GM19452 (cell line): Measurements from ENCODE around the gene MAP6.
"Not testable (repeated sequence)": the region's sequence is repeated elsewhere in the genome, so short reads cannot be mapped to it uniquely, and the experiment has no call there.

Source experiments
- ATAC-seq: cut with Tn5 transposase; IDR thresholded peaks from one replicate; pipeline ENCODE4 v1.9.1; 2021; ENCODE audit not compliant: unreplicated experiment

Gene MAP6

DNA sequence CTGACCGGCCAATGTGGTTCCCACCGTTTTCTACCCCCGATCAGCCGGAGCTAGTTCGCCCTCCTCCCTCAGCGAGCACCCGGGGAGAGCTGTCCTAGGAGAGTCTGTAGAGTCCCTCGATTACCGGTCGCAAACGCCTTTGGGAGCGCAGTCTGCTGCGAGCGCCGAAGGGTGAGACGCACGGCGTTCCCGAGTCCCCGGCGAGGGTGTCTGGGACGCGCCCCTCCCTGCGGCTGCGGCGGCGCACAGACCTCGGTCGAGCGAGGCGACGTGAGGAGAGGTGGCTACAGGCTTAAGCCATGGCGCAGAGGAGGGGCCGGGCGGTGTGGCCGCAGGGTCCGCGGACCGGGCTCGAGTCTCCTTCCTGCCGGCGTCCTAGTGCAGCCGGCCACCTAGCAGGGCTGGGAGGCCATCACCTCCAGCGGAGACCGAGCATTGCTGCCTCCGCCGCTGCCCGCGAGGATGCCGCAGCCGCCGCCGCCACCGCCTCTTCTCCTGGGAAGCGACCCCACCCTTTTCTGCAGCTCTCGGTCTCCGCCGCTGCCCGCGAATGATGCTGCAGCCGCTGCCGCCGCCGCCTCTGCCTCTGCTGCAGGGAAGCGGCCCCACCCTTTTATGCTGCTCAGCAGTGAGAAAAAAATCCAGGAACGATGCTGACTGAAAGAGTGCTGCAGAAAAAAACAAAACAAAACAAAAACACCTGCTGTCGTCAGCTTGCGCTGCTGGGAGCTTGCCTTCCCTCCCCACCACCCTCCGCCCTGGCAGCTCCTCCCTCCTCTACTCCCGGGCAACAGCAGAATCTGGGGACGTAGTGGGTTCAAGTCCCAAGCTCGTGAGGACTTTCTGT, at the start of gene MAP6:
Gene MAP6 (minus strand): TSS at position 588 of the 847 bp plus-strand sequence. CDS start 669 bp downstream, outside the sequence.
- ATAC-seq: no peak

DNA sequence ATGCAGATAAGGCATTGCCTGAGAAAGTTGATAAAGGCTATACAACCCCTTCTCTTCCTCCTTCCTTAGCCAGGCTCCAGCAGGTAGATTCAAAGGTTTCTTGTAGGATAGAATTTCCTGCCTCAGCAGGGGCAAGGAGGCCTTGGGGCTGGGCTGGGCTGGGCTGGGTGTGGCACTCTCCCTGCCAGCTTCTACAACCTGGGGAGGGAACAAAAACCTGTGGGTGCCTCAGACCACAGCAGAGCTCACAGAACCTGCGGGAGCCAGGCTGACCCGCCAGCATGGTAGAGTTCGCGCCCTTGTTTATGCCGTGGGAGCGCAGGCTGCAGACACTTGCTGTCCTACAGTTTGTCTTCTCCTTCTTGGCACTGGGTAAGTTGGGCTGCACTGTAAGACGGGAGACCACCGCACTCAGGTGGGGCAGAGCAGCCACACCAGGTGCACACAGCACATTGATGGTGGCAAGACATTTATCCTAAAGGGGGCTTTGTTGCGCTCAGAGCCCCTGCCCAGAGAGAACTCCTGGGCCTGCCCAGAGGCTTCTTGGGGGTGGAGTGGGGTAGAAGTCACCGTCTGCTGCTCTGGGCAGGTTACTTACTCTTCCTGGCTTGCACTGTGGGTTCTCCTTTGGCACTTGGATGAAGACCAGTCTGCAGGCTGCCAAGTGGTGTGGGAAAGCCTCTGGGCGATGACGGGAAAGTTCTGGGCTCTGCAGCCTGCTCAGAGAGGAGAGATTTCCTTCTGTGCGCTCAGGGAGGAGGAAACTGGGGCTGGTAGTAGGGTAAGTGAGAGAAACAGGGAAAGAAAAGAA, 49.0 kb upstream of the MAP6 start, which contains the start of gene MOGAT2:
Gene MOGAT2 (plus strand): TSS at position 231 of the 811 bp plus-strand sequence. CDS start 51 bp downstream, at position 282.
- ATAC-seq: no peak

DNA sequence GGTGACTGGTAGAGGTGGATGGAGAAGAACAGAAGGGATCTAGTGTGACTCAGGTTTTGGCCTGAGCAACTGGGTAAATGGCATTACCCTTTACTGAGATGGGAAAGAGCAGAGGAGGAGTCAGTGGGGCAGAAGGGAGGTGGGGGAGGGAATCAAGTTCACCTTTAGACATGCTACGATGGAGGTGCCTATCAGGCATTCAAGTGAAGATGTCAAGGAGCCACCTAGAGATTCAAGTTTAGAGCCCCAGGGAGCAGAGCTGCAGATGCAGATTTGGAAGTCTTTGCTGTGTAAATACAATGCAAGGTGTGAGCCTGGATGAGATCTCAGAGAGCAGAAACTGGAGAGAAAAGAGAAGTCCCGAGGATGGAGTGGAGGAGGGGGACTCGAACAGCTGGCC, 47.8 kb upstream of the MAP6 start:
- no peak for ATAC-seq

DNA sequence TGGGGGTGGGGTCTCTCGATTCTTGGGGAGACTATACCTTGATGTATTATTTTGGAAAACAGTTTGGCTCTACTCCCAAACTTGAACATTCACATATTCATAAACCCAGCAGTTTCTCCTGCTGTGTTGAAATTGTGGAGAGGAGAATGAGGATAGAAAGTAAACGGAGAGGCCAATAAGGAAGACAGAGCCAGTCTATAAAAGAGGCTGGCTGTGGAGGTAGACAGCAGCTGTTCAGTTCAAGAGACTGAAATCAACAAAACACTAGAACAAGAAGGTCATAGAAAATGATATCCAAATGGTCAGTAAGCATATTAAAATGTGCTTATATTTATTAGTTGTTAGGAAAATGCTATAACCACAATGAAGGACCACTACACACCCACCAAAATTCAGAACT, 46.9 kb upstream of the MAP6 start:
- ATAC-seq: no peak

DNA sequence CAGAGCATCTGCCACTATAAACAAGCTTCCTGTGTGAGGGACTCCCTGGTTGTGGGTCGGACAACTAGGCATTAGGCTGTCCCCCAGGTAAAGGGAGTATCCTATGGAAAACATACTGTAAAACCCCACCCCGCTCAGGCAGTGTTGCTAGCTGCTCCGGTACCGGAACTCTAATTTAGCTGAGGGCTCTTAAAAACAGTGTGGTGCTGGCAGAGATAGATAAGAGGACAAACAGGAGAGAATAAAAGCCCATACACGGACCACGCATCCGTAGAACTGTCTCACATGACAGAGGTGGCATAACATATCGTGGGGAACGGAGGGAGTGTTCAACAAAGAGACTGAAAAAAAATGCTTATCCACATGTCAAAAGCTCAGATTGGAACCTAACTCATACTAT, 45.4 kb upstream of the MAP6 start:
- ATAC-seq: no peak

DNA sequence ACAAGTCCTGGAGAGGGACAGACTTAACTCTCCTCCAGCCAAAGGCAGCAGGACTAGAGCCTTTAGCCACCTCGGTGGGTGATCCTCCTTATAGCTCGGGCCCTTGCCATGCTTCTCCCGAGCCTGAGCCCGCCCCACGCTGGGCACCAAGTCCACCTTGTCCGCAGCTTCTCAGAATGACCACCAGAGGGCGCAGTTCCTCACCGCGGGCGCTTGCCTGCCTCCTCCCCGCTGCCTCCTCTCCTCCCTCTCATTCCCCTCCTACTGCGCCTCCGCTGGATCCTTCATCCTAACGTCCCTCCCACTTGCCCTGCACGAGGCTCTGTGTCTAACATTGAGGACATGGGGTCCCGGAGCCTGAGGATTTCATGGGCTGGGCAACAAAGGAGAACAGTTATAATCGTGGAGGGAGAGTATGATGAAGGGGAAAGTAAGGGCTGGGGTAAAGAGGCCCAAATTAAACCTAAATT, 37.5 kb upstream of the MAP6 start:
- no peak for ATAC-seq

DNA sequence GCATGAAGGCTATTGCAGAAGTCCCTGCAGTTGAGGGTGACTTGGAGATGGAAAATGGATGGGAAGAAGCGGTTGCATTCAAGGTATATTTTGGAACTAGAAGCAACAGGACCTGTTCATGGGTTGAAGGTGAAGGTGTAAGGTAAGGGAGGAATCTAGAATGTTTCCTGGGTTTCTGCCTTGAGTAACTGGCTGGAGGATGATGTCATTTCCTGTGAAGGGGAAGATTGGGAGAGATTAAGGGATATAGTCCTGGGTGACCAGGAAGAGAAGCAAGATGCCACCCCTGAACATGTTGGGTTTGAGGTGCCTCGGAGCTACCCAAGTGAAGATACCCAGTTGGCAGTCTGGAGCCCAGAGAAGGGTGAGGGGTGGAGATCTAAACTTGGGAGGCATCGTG, 36.7 kb upstream of the MAP6 start:
- no peak for ATAC-seq

DNA sequence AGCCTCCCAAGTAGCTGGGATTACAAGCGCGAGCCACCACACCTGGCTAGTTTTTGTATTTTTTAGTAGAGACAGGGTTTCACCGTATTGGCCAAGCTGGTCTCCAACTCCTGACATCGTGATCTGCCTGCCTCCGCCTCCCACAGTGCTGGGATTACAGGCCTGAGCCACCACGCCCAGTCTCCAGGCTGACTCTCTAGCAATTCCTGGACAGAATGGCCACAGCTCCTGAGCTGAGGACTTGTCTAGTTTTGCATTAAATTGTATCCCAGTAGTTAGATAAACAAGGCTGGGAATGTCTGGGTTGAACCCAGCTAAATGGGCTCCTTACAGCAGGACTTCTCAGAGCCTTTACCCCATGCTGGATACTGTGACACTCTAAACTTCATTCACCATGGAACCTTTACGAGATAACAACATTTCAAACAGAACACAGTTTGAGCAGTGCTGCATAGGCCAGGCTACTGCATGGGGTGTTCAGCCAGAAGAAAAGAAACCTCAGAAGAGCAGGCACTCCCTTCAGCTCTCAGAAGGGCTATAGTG, 34.9 kb upstream of the MAP6 start:
- ATAC-seq: no peak

DNA sequence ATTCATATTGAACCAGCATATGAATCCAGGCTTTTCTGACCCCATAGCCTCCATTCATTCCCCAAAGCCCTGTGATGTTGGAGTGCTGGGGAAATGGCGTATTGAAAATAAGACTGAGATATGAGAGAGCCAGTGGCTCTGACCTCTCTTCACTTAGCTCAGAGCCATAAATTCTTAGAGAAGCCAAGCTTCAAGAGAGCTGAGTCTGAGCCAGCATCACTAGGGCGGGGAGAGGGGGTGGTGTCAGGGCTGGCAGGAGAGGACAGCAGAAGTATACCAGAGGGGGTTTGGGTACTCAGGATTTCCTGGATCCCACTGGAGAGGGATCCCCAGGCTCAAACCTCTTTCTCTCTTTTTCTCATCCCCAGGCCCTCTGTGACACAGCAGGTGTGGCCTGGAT, 32.1 kb upstream of the MAP6 start:
- no peak for ATAC-seq

DNA sequence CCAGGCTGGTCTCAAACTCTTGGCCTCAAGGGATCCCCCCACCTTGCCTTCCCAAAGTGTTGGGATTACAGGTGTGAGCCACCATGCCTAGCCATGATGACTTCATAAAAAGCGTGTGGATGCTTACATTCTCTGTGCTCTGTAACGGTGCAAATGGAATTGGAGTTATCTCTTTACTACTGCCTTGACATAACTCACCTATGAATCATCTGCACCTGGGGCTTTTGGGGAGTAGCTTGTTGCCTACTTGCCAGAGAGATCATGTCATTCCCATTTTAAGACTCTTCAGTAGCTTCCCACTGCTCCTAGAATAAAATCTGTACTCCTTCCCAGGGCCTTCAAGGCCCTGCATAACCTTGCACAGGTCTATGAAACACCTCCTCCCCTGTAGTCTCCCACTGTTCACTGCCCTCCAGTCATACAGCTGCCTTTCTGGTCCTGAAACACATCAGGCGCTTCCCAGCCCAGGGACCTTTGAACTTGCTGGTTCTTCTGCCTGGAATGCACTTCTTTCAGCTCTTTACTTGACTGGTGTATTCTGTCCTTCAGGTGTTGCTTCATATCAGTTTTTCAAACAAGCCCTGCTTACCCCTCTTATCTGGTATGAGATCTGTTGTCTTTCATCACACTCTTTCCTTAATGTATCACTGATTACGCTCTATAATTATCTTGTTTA, 29.2 kb upstream of the MAP6 start:
- ATAC-seq: no peak

DNA sequence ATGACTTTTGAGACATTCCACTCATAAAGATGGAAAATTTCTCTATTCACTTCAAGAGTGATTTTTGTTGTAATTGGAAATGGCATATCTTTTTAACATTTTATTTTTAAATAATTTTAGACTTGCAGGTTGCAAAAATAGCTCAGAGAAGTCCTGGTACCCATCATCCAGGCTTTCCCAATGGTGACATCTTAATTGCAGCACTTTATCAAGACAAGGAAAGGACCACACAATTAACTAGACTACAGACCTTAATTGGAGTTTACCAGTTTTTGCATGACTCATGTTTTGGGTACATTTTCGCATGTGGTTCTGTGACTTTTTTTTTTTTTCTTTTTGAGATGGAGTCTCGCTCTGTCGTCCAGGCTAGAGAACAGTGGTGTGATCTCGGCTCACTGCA, 23.0 kb upstream of the MAP6 start:
- ATAC-seq: no peak

DNA sequence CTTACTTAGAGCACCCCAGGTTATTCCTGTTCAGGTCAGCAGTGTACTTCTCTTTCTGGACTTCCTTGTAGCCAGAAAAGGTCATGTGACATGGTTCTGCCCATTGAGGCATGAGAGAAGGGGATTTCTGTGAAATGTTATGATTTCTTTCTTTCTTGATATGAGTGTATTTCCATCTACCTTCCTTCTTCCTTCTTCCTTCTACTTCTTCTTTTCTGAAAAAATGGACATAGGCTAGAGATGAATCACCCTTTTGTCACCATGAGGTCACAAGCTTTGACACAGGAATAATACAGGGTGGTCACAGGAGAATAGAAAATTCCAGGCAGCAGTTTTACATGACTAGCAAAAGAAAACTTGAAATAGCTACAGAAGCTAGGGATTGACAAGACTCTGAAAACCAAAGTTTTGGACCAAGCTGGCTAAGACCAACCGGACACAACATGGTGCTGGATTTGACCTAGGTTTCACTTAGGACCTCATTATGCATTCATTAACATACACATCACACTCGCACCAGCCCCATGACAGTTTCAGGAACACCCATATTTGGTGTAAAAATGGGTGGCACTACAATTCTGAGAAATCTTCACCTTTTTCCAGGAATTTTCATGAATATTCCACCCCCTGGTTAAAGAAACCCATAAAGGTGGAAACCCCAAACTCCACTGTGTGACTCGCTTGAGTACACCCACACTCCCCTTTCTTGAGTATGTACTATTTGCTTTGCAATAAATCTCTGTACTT, 21.2 kb upstream of the MAP6 start:
- ATAC-seq: peak; percentile 65

DNA sequence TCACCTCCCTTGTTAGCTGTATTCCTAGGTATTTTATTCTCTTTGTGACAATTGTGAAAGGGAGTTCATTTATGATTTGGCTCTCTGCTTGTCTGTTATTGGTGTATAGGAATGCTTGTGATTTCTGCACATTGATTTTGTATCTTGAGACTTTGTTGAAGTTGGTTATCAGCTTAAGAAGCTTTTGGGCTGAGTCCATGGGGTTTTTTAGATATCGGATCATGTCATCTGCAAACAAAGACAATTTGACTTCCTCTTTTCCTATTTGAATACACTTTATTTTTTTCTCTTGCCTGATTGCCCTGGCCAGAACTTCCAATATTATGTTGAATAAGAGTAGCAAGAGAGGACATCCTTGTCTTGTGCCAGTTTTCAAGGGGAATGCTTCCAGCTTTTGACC, 15.0 kb upstream of the MAP6 start:
- not testable (repeated sequence) for ATAC-seq

DNA sequence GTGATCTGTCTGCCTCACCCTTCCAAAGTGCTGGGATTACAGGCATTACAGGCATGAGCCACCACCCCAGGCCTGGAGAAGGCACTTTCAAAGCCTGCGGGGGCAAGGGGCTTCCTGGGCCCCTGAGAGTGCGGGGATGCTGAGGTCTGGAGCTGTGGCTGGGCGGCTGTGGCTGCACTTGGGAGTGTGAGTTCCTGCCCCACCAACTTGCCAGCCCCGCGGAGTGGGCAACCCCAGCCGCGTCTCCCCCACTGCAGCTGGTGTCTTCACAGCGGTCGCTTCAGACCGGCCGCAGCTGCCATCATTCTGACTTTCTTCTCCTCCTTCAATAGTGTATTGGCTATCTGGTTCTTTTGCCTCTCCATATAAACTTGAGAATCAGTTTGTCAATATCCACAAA, 10.7 kb upstream of the MAP6 start:
- ATAC-seq: no peak

DNA sequence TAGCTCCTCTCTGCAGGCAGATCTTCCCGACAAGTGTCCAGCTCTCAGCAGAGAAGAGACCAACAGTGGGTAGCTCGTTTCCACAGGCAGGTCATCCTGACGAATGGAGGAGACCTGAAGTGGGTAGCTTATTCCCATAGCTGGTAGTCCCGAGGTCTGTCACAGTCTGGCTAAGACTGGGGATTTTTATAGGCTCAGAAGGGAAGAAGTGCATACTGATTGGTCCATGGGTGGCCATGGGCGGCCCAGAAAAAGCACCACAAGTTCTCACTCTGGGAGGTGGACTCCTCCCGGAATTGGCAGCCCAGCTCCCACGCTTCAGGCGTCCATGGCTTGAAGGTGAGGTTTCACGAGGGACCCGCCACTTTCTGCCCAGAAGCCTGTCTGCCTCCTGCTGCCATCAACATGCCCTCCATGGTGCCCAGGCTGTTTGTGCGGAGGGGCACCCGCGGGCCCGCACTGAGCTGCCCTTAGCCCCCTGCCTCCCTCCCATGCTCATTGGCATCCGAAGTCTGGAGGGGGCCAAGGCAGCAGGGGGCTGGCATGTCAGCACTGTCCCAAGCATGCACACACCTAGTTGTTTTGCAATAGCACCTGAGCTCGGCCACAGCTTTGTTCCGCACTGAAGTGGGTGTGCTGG, 9.9 kb upstream of the MAP6 start:
- no peak for ATAC-seq

DNA sequence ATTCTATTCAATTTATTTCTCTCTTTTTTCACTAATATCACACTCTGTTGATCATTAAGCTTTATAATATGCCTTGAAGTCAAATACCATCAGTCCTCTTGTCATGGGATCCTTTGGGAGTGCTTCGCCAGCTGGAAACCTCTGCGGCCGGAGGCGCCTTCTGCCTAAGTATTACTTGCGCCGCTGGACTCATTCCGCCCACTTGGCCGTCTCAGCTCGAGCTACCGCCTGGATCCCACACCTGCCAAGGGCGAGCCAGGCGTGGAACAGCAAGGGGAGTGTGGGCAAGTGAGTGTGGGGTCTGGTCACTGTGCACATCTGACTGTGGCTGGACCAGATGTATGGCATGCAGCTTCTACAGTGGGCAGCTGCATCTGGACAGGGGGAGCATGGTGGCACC, 9.1 kb upstream of the MAP6 start:
- no peak for ATAC-seq

DNA sequence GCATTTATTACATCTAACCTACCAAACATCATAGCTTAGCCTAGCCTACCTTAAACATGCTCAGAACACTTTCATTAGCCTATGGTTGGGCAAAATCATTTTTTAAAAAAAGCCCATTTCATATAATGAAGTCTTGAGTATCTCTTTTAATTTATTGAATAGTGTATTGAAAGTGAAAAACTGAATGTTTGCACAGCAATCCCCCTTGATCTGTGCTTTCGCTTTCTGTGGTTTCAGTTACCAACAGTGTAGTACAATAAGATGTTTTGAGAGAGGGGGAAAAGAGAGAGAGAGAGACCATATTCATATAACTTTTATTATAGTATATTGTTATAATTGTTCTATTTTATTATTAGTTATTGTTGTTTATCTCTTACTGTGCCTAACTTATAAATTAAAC, 8.4 kb upstream of the MAP6 start:
- ATAC-seq: no peak

DNA sequence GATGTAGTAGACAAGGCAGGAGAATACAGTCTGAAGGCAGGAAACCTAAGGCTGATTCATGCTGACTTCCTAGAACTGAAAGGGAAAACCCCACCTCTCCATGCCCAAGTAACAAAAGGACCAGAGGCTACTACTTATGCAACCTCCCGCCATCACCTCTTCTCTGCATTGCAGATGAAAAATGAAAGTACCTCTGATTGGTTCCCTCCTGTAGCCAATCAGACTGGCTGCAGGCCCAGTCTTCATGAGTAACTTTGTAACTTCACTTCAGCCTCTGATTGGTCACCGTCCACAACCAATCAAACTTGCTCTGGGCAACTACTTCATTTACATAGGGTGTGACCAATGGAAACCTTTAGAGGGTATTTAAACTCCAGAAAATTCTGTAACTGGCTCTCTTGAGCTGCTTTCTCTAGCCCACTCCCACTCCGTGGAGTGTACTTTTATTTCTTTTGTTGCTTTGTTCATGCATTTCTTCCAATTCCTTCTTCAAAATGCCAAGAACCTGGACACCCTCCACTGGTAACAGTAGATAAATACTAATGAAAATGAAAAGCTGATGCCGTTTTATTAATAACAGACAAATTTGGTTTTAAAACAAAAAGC, 5.2 kb upstream of the MAP6 start:
- no peak for ATAC-seq

DNA sequence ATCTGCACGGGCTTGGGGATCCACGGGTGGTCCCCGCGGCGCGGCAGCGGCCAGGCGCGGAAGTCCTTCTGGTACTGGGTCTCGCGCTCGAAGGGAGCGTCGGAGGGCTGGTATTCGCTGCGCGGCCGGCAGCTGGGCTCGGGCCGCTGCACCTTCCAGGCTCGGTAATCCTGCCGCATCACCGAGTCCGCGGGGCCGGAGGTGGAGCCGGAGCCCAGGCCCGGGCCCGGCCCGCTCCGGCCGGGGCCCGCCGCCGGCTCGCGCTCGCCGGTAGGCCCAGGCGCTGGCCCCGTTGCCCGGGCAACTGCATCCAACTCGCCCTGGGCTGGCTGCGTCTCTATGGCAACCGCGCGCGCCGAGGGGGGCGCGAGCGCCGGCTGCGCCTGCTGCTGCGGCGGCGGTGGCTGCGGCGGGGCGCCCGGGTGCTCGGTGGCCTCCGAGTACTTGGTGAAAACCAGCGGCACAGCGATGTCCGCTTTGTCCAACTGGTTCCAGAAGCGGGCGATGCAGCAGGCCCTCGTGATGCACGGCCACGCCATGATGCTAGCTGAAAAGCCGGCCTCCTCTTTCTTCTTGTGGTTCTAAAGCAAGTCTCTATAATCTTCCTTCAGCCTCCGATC, 897 bp downstream of the MAP6 start:
- ATAC-seq: no peak
